Activated CD4-positive, alpha-beta memory T cell treated with anti-CD3 and anti-CD28 coated beads, Interleukin-2, amount 10 ng/mL, durations not matched to agents 7 days and 5 days (primary cell): Measurements from ENCODE around the gene ZBTB40. TPM values are rescaled to one million over a fixed set of nuclear protein-coding genes. Genes with fewer than 3 reads are reported as not detected.

Source experiments
- CTCF ChIA-PET: fragments of 350-600 bp; sonication (Branson Sonifier 250); formaldehyde crosslinking; loops from one replicate; lab custom pipeline; 2021; ENCODE audit warnings: antibody characterized with exemption, inconsistent platforms; lab: Charles Lee
- POLR2A ChIA-PET: fragments of 350-600 bp; sonication (Branson Sonifier 250); formaldehyde crosslinking; loops from one replicate; lab custom pipeline; 2021; ENCODE audit warnings: antibody characterized with exemption; lab: Charles Lee
- DNase-seq: peaks from one replicate; pipeline ENCODE4 v3.0.0-alpha.2; 2020
- H3K27ac Mint-ChIP-seq: one replicate; pipeline ENCODE4 v1.8.0; 2021; ENCODE audit warnings: mild to moderate bottlenecking, mixed read lengths
- H3K27me3 Mint-ChIP-seq: one replicate; pipeline ENCODE4 v1.8.0; 2021; ENCODE audit warnings: mixed read lengths
- H3K36me3 Mint-ChIP-seq: one replicate; pipeline ENCODE4 v1.8.0; 2021; ENCODE audit warnings: low read depth, mixed read lengths
- H3K4me1 Mint-ChIP-seq: one replicate; pipeline ENCODE4 v1.8.0; 2021; ENCODE audit warnings: mixed read lengths
- H3K4me3 Mint-ChIP-seq: one replicate; pipeline ENCODE4 v1.8.0; 2021; ENCODE audit warnings: mild to moderate bottlenecking, mixed read lengths
- H3K9me3 Mint-ChIP-seq: one replicate; pipeline ENCODE4 v1.8.0; 2021; ENCODE audit warnings: mixed read lengths
- total RNA-seq, 2 experiments: library from RNA; stranded (reverse); gene quantifications; one replicate each; pipeline ENCODE4 v1.2.3, GENCODE V29; 2021

Gene ZBTB40
- total RNA-seq, 2 experiments from 2014 or later, result 15.2 to 15.3 TPM

DNA sequence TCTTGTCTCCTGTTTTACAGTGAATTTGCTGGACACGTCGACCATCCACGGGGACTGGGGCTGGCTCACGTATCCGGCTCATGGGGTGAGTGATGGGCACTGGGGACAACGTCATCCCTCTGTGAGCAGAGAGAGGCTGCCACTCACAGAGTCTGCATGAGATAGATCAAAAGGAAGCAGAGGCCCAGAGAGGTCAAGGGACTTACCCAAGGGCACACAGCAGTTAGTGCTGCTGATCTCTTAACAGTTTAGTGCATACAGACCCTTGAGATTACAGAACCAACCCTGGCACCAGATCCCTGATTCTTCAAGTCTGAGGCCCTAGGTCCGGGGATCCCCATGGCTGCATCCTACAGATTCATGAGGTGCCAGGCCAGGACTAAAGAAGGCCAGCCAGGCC lies 117.6 kb downstream of the ZBTB40 start:
- ChIA-PET CTCF (no interaction called here), POLR2A (no interaction called here)
- Mint-ChIP-seq H3K9me3 (no peaks in the 10 kb centered on the region), H3K4me3 (no peak overlapping the region), H3K4me1 (no peaks in the 10 kb centered on the region), H3K27me3 (peaks cover 8% of the 10 kb centered on the region), H3K36me3 (no peaks in the 10 kb centered on the region), H3K27ac (no peak overlapping the region)
- DNase-seq, result no peak

DNA sequence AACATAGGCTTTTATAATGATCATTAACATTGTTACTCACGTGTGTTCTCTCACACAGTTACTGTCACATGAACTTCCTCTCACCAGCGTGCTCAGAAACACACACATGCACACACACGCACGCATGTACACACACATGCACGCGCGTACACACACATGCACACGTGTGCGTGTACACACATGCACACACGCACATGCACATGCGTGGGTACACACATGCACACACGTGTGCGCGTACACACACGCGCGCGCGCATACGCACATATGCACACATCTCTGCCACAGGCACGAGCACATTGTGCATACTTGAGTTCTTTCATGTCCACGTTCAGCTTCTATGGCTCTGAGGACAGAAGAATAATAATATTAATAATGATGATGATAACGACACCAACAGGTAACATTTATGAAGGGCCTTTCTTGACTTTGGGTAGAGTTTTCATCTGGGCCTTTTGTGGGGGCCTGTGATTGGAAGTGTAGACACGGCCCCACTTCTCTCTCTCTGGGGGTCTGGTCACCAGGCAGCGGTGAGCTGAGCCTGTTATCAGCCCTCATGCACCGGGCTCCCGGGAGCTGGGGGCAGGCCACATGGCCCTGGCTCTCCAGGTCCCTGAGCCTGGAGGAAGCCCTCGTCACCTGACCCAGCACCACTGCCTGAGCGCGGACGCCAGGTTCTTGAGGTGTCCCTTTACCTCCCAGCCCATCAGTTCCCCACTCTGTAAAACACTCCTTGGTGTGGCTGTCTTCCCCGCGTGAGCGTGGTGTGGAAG lies 118.7 kb downstream of the ZBTB40 start:
- no peak overlapping the region for H3K4me3 Mint-ChIP-seq
- no peak overlapping the region for H3K27ac Mint-ChIP-seq
- H3K4me1 Mint-ChIP-seq, result no peaks in the 10 kb centered on the region
- no peak for DNase-seq
- CTCF ChIA-PET, result no interaction called here
- no peaks in the 10 kb centered on the region for H3K9me3 Mint-ChIP-seq
- no peaks in the 10 kb centered on the region for H3K27me3 Mint-ChIP-seq
- POLR2A ChIA-PET, result no interaction called here
- no peaks in the 10 kb centered on the region for H3K36me3 Mint-ChIP-seq

DNA sequence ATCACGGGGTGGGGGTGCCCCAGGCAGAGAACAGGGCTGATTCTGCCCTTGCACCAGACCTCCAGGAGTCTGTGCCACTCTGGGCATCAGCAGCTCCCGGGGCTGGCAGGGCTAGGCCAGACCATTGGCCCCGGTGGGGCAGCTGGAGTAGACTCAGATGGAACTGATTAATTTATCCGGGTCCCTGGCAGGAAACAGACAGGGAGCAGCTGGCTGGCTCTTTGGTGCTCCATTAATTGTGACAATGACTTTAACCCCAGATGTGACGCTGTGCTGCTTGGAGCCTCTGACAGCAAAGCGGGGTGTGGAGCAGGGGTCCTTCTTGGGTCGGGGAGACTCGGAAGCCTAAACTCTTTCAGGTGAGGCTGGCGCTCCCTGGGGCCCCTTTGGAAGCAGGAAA lies 121.2 kb downstream of the ZBTB40 start:
- no peak for DNase-seq
- H3K27ac Mint-ChIP-seq, result no peak overlapping the region
- ChIA-PET CTCF (no interaction called here), POLR2A (no interaction called here)
- peaks cover 7% of the 10 kb centered on the region for H3K36me3 Mint-ChIP-seq
- H3K4me1 Mint-ChIP-seq, result no peaks in the 10 kb centered on the region
- H3K9me3 Mint-ChIP-seq, result peaks cover 8% of the 10 kb centered on the region
- H3K4me3 Mint-ChIP-seq, result no peak overlapping the region
- H3K27me3 Mint-ChIP-seq, result no peaks in the 10 kb centered on the region

DNA sequence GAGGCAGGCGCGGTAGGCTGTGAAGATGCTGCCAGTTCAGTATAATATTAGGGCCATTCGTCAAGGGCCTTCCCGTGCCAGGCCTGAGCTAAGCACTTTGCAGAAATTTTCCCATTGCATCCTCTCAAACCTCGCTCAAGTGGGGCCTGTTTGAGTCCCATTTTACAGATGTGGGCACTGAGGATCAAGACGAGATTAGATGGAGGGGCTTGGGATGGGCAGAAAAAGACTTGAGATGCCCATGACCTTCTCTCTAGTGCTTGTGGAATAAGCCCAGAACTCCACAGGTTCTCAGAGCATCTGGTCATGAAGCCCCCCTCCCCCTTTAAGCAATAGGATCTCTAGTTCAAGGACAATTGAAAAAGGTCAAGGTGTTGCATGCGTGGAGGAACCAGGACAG lies 121.6 kb downstream of the ZBTB40 start:
- Mint-ChIP-seq H3K36me3 (peaks cover 9% of the 10 kb centered on the region), H3K4me1 (no peaks in the 10 kb centered on the region), H3K27ac (no peak overlapping the region), H3K4me3 (no peak overlapping the region), H3K9me3 (peaks cover 12% of the 10 kb centered on the region), H3K27me3 (no peaks in the 10 kb centered on the region)
- ChIA-PET POLR2A (no interaction called here), CTCF (no interaction called here)
- DNase-seq, result no peak

DNA sequence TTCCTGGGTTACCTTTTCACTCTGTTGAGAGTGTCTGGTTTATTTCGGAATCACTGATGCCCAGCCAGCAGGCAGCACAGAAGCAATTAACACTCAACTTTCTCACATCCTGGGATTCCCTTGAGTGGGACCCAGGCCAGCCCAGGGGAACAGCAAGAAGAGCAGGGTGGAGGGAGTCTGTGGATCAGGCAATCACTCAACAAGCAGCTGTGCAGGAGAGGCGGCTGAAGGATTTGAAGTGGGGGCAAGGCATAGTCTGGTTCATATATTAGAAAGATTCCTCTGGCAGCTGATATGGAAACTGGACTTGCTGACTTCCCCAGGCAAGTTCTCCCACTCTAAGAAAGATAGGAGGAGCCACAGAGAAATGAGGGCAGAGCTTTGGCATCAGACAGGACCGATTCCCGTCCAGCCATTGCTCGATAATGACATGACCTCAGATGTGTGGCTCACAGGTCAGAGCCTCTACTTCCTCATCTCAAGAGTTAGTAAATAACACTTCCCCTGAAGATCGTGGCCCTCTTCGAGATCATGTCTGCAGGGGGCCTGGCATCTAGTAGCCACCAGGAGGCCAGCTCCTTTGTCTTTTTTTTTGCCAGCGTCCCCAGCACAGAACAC lies 124.0 kb downstream of the ZBTB40 start:
- Mint-ChIP-seq H3K27me3 (no peaks in the 10 kb centered on the region), H3K4me3 (no peak overlapping the region), H3K27ac (no peak overlapping the region), H3K9me3 (peaks cover 29% of the 10 kb centered on the region), H3K4me1 (no peaks in the 10 kb centered on the region), H3K36me3 (peaks cover 9% of the 10 kb centered on the region)
- ChIA-PET POLR2A (interaction anchor here (0.6 kb wide), 1 partner anchor 588 kb away, joined by 3 read pairs; no protein-coding TSS in a partner anchor), CTCF (no interaction called here)
- no peak for DNase-seq

DNA sequence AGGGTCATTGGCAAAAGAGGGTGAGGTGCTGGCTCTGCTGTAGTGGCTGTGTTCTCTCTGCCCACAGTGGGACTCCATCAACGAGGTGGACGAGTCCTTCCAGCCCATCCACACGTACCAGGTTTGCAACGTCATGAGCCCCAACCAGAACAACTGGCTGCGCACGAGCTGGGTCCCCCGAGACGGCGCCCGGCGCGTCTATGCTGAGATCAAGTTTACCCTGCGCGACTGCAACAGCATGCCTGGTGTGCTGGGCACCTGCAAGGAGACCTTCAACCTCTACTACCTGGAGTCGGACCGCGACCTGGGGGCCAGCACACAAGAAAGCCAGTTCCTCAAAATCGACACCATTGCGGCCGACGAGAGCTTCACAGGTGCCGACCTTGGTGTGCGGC lies 124.5 kb downstream of the ZBTB40 start:
- DNase-seq, result no peak
- Mint-ChIP-seq H3K4me1 (no peaks in the 10 kb centered on the region), H3K4me3 (no peak overlapping the region), H3K27me3 (no peaks in the 10 kb centered on the region), H3K27ac (no peak overlapping the region), H3K36me3 (peaks cover 9% of the 10 kb centered on the region), H3K9me3 (peaks cover 29% of the 10 kb centered on the region)
- ChIA-PET CTCF (no interaction called here), POLR2A (interaction anchor here (0.6 kb wide), 1 partner anchor 589 kb away, joined by 3 read pairs; no protein-coding TSS in a partner anchor)

DNA sequence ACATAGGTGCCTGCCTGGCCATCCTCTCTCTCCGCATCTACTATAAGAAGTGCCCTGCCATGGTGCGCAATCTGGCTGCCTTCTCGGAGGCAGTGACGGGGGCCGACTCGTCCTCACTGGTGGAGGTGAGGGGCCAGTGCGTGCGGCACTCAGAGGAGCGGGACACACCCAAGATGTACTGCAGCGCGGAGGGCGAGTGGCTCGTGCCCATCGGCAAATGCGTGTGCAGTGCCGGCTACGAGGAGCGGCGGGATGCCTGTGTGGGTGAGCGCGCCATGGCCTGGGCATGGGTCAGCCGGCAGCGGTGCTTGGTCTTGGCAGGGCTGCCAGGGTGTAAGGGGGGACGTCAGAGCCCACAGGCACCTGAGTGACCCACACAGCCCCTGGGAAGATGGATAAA lies 125.0 kb downstream of the ZBTB40 start:
- Mint-ChIP-seq H3K27ac (no peak overlapping the region), H3K36me3 (peaks cover 9% of the 10 kb centered on the region), H3K4me3 (no peak overlapping the region), H3K4me1 (no peaks in the 10 kb centered on the region), H3K9me3 (peaks cover 29% of the 10 kb centered on the region), H3K27me3 (no peaks in the 10 kb centered on the region)
- DNase-seq, result no peak
- ChIA-PET CTCF (no interaction called here), POLR2A (no interaction called here)

DNA sequence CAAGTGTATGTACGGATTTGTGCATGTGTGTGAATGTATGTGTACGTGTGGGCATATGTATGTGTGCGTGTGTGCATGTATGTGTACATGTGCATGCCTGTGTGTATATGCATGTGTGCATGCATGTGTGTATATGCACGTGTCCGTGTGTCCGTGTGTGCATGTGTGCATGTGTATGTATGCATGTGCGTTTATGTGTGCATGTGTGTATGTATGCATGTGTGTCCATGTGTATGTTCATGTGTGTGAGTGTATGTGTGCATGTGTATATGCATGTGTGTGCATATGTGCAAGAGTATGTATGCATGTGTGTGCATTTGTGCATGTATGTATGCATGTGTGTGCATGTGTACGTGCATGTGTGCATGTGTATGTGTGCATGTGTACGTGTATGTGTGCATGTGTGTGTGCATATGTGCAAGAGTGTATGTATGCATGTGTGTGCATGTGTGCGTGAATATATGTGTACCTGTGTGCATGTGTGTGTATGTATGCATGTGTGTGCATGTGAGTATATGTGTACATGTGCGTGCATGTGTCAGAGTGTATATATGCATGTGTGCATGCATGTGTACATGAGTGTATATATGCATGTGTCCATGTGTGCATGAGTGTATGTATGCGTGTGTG lies 127.2 kb downstream of the ZBTB40 start:
- ChIA-PET CTCF (no interaction called here), POLR2A (no interaction called here)
- Mint-ChIP-seq H3K27ac (no peak overlapping the region), H3K36me3 (peaks cover 9% of the 10 kb centered on the region), H3K9me3 (peaks cover 29% of the 10 kb centered on the region), H3K4me1 (no peaks in the 10 kb centered on the region), H3K27me3 (no peaks in the 10 kb centered on the region), H3K4me3 (no peak overlapping the region)
- no peak for DNase-seq

DNA sequence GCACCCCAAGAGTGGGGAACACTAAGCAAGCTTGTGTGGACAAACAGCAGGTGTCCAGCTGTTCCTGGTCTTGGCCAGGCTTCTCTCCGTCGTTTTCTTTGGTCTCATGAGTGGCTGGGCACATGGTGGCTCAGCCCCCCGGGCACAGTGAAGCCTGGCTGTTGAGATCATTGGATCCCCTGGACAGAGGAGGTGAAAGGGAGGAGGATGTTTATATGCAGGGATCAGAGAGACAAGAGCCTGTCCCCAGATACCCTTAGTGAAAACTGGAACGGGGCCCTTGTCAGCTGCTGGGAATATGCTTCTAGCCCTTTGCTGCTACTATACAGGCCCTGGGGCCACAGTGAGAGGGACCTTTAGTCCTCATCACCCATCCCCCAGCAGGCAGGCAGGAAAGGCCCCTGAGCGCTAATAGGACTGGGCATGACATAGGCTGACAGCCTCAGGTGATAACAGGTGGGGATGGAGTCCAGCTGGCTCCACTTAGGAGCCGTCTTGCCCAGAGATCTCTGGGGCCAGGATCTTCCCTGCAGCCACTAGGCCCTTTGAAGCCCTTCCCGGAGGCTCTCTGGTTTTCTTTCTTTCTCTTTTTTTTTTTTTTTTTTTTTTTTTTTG lies 128.0 kb downstream of the ZBTB40 start:
- DNase-seq, result no peak
- Mint-ChIP-seq H3K4me1 (no peaks in the 10 kb centered on the region), H3K9me3 (peaks cover 29% of the 10 kb centered on the region), H3K27me3 (no peaks in the 10 kb centered on the region), H3K36me3 (peaks cover 9% of the 10 kb centered on the region), H3K27ac (no peak overlapping the region), H3K4me3 (no peak overlapping the region)
- ChIA-PET POLR2A (no interaction called here), CTCF (interaction anchor here (0.7 kb wide), 1 partner anchor 274 kb away, joined by 6 read pairs; no protein-coding TSS in a partner anchor)

Other genes with a start within 250 kb of the ZBTB40 start
- gene EPHA8, start 111.6 kb downstream of the ZBTB40 start, total RNA-seq, result not detected
- gene C1QA, start 184.8 kb downstream of the ZBTB40 start, total RNA-seq, result not detected
- gene C1QC, start 191.8 kb downstream of the ZBTB40 start, total RNA-seq, result not detected
- gene C1QB, start 201.4 kb downstream of the ZBTB40 start, total RNA-seq, result not detected